GM10847 (cell line): ENCODE data around the gene SFT2D3.

Source experiments
- POLR2A ChIP-seq: IDR thresholded peaks from 2 replicates; pipeline ENCODE4 v1.6.1; 2011; ENCODE audit not compliant: insufficient read length; ENCODE audit errors: extremely low read depth

Gene SFT2D3

DNA sequence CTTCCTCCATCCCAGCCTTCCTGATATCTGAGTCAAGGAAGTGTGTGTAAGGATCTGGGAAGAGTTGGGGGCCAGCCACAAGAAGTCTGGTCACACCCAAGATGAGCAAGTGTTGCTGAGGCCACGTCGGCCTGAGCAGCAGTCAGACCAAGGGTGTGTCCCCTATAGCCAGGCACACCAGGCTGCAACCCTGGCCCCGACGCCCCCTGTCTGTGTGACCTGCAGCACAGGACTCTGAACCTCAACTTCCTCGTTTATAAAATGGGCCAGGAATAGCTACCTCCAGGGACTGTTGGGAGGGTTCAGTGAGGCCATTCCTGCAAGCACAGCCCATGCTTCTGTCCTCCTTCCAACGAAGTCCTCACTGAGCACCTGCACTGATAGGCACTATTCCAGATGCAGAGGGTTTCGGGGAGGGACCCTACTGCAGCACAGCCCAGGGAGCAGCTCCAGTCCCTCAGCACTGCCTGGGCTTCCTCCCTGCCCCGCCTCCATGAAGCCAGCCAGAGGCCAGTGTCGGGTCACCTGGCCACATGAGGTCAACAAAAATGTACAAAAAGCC lies 39.3 kb upstream of the SFT2D3 start:
- TF ChIP-seq POLR2A, result no peak

DNA sequence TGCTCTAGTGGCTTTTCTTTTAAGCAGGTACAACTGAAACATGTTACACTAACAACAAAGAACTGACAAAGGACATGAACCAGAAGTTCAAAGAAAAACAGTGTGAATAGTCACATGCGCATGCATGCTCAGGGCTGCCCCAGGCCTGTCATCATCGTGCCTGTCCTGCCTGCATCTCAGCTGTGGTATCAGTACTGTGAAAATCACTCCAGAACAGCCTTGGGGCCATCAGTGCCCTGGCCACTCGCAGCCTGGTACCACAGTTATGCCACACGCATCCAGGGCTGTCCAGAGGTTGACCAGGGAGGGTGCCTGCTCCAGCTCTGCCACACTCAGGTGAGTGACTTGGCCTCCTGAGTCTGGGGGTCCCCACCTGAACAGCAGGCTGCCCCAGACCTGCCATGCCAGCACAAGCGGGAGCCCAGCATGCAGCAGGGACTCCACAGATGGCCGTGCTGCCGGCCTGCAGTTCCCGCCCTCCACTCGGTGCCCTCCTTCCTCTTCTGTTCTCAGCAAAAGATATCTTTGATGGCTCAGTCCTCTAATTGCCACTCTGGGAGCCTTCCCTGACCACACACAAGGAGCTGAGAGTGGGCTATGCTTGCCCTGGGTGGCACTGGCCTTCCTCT lies 38.2 kb upstream of the SFT2D3 start:
- no peak for TF ChIP-seq POLR2A

DNA sequence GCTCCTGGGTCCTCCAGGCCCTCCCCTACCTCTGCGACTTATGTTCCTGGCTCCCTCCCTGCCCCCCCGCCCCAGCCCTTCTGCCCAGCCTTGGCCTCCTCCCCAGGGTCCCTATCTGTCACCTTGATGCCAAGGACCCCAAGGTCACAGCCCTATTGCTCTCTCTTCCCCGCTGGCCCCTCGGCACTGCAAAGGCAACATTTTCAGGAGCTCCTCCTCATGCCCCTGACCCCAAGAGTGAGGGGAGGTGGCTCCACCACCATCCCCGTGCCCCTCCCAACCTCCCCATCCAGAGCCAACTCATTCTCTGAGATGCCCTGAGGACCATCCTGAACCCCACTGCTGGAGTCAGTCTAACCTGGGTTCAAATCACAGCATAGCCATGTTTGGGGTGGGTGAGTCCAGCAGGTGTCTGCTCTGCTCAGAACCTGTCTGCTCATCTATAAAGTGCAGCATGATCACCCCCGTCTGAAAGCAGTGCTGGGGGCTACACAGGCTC lies 37.7 kb upstream of the SFT2D3 start:
- no peak for TF ChIP-seq POLR2A

DNA sequence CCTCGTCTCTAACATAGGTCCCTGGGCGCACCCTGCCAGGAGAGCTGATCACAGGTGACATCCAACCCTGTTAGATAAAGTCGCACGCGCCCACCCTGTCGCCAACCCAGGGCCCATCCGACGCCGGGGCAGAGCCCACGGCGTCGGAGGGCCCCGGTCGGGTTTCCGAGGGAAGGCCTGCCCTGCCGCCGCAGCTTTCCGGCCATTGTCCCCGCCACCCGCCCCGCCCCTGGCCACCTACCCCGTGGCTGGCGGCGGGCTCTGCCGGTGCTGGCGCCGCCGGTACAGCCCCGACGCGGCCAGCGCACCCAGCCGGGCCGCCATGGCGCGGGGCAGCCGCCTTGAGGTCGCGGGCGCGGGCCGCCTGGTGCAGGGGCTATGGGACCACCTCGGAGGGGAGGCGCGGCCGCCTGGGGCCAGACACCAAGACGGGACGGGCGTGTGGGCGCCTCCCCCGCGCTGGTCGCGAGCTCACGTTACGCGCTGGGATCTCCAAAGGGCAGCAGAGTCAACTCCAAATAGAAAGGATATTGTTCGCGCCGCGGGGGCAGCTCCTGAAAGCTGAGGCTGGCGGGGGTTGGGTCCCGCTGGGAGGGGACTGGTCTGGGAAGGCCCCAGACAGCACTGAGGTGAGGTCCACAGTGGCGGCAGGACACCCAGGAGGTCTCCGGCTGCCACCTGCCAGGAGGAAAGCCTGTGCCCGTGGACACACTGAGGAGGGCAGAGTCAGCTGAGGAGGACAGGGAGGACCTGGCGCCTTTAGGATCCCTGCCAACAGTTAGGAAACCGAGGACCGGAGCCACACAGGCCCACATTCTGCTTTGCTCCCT lies 37.0 kb upstream of the SFT2D3 start:
- TF ChIP-seq POLR2A, result no peak

DNA sequence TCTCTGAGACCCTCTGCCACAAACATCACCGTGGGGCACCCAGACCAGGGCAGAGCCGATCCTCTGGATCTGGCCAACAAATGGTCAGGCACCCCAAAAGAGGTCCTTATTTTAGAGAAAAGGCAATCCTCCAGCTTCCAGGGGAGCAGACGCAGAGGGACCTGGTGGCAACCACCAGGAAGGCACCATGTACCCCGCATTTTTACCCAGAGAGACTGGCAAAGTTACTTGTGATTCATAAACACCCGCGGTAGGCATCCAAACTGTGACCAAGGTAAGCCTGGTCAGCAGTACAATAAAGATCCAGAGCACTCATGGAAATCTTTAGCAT lies 36.4 kb upstream of the SFT2D3 start:
- TF ChIP-seq POLR2A, result no peak

DNA sequence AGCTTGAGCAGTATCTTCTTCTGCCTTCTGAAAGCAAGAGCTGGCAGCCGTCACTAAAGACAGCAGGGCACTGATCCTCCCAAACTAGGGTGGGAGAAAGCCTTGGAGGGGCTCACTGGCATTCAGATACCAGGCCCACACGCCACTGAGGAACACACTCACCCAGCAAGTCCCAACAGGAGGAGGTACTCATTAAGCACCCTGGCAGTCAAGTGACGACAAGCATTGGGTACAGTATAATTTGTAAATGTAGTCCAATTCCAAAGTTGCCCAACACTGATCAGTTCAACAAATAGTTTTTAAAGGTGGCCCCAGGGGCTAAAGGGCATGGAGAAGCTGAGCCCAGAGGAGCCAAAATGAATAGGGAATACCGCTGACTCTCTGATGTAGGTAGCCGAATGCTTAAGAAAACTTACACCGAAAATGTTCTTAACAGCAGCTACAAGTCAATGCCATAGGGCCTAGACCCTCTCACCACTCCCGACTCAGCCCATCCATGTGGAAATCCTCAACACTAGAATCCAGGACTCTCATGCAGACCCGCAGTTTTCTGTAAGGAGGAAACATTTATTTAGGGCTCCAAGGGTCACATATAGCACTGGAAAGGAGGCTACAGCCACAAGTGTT lies 35.9 kb upstream of the SFT2D3 start:
- no peak for TF ChIP-seq POLR2A

DNA sequence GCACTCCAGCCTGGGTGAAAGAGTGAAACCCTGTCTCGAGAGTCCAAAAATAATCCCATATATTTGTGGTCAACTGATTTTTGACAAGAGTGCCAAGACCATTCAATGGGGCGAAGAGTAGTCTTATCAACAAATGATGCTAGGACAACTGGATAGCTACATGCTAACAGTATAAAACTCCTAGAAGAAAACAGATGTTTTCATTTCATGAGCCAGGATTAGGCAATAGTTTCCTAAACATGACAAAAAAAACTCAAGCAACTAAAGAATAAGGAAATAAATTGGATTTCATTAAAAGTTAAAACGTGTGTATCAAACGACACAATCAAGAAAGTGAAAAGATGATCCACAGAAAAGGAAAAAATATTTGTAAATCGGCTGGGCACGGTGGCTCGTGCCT lies 32.2 kb upstream of the SFT2D3 start:
- no peak for TF ChIP-seq POLR2A

DNA sequence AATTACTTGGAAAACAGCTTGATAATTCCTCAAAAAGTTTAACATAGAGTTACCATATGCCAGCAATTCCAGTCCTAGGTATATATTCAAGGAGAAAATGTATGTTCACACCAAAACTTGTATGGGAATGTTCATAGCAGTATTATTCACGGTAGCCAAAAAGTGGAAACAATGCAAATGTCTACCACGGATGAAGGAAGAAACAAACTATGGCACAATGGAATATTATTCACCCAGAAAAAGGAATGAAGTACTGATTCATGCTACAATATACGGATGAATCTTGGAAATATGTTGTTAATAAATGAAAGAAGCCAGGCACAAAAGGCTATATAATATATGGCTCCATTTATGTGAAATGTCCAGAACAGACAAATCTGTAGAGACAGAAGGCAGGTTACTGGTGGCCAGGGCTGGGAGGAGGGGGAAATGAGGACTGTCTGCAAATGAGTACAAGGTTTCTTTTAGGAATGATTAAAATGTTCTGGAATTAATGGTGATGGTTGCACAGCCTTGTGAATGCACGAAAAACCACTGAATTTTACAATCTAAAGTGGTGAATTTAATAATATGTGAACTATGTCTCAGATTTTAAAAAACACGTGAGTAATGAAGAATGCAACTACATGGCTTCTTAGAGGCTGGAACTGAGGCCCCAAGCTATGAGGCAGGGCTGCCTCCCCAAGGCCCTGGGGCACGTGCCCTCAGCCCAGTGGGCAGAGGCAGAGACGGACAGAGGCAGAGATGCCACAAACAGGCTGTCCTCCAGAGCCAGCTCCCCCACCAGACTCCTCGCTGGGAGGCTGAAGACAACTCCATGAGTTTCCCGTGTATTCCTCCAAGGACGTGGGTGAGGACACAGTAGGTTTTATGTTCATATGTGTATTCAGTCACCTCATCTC lies 31.0 kb upstream of the SFT2D3 start:
- TF ChIP-seq POLR2A, result no peak

DNA sequence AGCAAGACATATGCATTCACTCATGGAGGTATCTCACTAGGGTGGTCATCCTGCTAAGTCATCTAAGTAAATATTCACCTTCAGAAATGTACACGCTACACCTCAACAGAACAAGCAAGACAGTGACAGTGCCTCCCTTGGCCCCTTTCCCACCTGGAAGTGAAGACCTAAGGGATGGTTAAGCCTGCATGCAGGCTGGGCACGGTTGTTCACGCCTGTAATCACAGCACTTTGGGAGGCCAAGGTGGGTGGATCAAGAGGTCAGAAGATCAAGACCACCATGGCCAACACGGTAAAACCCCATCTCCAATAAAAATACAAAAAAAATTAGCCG lies 30.4 kb upstream of the SFT2D3 start:
- no peak for TF ChIP-seq POLR2A

DNA sequence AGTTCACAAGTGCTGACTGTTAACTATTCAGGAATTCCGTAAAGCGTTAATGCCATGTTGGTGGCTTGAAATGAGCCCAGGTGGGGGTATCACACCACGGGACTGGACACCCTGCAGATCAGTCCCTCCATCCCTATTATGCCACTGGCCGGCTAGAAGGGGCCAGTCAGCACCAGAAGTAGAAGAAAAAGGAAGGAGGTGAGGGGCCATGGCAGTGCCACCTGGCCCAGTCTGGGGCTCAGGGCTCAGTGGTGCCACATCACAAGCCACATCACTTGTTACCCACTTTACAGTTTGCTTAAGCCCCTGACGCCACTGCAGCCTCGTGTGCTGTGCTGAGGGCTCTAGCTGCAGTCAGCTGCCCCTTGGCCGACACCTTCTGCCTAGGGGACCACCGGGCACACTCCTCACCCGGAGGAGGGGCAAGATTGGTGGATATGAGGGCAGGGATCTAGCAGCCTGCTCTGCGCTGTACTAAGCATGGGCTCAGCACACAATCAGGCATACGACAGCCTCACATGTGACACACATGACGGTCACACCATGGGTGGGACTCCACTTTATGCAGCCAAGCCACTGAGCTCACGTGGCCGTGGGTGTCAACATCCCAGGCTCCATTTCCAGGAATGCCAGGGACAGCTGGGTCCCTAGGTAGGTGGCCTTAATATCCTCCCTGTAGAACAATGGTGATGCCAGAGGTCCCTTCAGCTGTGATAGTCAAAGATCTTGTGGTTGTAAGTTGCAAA lies 29.6 kb upstream of the SFT2D3 start:
- no peak for TF ChIP-seq POLR2A

DNA sequence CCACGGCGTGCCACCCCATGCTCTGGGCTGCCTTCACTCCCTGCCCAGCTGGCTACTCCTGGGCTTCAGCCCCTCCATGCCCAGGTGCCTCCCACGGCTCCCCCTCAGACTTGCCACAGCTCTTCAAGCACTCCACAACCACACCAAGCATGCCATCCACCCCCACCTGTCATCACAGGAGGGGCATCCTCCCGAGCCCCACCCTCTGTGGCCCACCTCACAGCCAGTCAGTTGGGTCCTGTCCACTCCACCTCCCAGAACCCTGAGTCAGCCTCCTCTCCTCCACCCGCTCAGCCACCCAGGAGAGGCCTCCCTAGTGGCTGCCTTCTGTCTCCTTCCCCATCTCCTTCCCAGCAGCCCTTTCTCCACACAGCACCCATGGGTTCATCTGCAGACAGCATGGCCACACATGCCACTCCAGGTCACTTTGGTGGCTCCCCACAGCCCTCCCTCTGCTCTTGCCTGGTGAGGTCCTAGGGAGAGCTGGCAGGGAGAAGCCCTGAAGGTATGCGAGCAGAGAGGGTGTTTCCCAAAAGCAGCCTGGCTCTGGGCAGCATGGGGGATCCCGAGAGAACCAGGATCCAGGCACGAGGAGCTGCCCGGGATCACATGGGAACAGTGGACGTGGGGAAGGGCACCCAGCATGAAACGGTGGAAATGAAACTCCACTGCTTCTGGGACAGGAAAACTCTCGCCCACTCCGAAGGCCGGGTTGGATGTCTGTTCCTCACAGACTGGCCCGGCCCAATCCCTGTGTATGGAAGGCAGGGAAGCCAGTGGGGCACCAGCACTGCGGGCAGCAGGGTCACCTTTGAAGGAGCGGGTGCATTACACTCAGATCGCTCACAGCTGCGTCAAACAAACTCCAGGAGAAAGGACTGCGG lies 28.7 kb upstream of the SFT2D3 start:
- TF ChIP-seq POLR2A, result no peak

DNA sequence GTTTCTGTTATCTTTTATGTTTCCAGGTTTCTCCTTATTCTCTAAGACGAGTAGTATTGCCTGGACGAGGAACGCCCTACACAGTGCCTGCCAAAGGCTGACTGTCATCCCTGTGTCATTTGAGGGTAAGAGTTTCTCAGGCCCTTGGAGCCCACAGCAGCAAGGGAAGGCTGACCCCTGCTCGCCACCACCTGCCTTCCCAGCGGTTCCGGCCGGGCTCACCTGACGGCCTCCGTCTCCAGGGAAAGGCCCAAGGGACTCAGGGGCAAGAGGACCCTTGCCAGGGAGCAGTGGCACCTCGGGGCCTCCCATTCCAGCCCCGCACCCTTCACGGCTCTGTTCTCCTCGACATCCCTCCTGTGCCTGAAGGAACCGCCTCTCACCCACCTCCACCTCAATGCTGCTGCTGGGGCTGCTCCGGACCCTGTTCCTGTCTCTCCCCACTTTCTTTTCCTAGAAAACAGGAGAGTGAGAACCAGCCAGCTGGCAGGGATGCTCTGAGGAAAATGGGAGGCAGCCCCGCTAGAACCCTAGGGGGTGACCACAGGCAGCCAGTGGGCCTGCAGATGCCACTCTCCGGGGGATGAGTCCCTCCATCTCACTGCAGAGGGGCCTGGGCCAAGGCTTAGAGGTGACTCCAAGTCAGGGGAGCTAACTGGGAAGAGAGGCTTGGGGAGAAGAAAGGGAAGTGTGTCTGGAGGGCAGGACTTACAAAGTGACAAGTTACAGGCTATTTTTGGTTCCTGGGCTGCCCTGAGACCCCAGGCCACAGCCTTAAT lies 27.8 kb upstream of the SFT2D3 start:
- TF ChIP-seq POLR2A, result no peak
